Measurements from ENCODE around the gene ANXA3.
A peak's percentile ranks its signal among the peaks of the same experiment; 100 is the strongest.
"Not testable (repeated sequence)": the region's sequence is repeated elsewhere in the genome, so short reads cannot be mapped to it uniquely, and the experiment has no call there.

ANXA3 gene

DNA sequence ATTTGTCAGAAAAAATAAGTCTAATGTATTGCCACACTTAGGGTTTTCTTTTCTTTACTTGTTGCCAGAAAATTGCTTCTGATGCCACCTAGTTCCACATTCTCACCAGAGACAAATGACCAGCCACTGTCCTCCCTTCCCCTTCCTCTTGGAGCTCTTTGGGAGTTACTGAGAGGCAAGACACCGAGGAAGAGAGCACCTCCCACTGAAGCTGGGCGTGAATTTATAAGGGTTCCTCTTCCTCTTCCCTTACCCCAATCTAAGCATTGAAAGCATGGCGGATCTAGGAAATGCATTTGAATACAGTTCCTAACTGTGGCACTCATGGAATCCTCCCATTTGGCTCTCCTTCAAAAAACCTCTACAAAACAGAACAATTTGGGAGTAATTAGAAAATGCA, 30.0 kb downstream of the ANXA3 start:
- DNase-seq: no peak

DNA sequence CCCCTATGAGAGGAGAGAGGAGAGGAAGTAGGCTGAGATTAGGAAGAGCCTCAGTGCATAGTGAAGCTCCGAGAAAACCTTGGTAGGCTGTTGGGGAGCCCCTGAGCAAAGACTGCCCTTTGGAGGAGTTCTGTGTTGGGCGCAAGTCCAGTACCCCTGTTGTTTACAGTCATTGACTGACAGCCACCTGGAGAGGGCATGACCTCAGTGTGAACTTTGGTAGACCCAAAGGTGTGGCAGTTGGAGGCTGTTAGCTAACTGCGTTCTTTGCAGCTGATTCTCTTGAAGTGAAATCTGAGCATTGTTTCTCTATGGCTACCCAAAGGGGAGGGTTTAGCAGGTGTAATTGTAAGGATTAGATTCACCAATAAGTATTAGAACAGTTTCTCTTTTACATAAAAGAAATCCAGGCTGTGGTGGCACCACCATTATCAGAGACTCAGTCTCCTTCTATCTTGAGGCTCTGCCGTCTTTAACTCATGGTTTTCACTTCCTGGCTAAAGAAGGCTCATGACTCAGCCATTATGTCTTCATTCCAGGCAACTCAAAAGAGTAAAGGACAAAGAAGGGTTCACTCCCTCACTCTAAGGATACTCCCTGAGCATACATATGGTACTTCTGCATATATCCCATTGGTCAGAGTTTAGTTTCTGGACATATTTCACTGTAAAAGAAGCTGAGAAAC, 33.4 kb downstream of the ANXA3 start:
- no peak for DNase-seq

DNA sequence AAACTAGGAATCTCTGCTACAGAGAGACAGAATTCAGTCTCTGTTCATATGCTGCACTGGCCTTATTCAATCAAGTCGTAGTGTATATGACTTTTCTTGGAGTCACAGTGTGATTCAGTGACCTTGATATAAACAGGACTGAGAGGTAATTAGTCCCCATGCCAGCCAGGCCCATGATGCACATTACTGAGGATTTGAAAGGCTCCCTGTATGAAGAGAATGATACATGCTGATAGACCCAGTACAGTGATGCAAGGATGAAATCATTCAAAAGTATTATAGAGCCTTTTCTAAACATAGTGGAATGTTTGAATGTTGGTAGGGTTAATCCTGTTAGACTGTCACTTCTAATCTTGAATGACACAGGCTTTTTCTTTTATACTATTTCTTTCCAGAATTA, 34.1 kb downstream of the ANXA3 start:
- DNase-seq: no peak

GRCh38 chr4:78588894-78589545, 37.5 kb downstream of the ANXA3 start:
- no peak for DNase-seq

GRCh38 chr4:78591404-78591803, 39.8 kb downstream of the ANXA3 start:
- no peak for DNase-seq

DNA sequence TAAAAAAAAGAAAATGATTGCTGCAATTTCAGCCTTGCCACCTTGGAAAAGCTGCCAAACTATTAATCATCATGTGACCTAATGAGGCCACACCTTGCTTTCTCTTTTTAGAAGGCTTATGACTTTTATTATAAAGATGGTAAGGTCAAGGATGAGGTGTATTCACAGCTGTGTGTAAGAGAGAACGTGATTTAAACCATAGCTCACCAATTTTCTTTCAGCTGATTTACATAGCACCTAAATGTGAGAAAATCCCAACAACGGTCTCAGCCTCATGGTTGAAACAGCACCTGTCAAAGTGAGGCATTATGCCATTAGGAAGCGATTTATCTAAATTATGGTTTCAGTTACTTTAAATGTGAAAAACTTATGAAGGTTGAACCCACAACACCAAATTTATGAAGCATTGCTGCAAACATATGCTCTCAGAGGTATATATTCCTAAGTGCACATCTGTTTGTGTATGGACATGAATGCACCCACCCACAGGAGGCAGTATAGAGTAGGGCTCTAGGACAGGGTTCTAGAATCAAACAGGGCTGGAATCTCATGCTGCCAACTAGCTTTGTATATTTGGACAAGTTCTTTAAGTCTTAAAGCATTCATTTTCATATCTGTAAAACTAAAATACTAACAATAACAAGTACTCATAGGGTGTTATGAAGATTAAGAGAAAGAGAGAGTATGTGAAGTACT, 40.7 kb downstream of the ANXA3 start:
- peak; percentile 35 for DNase-seq

DNA sequence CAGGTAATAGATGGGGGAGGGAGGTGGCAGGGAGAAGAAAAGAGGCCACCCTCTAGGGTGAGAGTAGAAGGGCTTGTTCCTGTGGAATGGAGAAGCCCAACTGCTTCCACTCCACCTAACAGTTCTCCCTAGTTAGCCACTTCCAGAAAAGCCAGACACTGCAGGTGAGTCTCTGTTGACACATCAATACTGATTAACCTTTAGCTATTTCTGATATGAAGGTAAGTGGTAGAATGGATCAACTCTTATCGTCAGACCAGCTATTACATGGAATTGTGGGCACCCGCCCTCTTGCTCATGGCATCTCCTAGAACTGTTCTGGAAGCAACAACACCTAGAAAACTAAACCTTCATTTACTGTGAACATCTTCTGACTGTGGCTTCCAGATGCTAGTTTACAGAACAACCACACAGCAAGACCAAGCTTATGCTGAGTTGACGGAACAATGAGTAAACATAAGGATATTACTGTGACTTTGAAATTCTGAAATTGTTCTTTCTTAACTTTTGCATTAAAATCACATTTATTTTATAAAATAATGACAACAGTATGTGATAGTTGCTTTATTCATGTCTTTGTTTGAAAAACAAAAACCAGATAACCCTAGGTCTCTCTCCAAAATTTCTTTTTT, 44.7 kb downstream of the ANXA3 start:
- DNase-seq: no peak

DNA sequence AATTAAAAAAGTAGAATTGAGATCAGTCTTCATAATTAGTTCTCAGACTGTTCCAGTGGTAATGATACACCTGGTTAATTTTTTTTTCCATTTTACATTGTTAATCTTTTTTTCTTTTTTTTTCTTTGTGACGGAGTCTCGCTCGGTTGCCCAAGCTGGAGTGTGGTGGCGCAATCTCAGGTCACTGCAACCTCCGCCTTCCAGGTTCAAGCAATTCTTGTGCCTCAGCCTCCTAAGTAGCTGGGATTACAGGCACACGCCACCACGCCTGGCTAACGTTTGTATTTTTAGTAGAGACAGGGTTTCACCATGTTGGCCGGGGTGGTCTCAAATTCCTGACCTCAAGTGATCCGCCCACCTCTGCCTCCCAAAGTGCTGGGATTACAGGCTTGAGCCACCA, 46.9 kb downstream of the ANXA3 start:
- not testable (repeated sequence) for DNase-seq

- no peak for DNase-seq
Observed at GRCh38 chr4:78599147-78599546, 47.6 kb downstream of the ANXA3 start.

DNA sequence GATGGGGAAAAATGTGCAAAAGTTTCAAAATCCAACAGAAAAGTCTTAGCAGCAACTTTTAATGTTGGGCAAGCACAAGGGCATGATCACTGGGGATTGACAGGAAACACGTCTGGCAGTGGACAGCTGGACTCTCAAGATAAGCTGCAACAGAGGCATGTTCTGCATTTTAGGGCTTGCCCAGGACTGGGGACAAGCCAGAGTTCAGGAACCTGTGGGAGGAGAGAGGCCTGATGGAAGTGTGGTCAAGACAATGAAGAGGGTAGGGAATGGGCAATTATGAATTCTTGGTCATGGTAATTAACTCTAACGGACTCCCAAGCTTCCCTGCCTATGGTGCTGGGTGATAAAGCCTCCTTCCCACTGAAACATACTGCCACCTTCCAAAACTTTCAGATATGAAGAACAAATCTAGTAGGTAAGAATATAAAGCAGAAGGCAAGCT, 48.4 kb downstream of the ANXA3 start:
- DNase-seq: no peak

DNA sequence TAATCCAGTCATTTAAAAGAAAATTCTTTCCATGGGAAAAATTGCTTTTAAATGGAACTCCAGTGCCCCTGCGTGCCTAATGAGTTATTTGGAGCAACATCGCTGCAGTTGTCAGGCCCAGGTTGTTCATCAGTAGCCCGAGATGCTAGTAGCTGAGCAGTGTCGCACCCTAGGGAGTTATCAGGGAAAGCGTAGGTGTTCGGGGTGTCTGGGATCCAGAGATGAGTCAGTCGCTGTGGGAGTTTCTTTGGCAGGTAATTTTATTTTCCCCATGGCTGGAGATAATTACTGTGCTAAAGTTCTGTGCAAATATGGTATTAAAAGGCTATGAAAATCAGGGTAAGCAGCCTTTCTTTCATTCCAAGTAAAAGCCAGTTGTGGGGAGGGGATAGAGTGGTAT, 49.4 kb downstream of the ANXA3 start:
- no peak for DNase-seq

GRCh38 chr4:78602334-78602733, 50.8 kb downstream of the ANXA3 start:
- no peak for DNase-seq

DNA sequence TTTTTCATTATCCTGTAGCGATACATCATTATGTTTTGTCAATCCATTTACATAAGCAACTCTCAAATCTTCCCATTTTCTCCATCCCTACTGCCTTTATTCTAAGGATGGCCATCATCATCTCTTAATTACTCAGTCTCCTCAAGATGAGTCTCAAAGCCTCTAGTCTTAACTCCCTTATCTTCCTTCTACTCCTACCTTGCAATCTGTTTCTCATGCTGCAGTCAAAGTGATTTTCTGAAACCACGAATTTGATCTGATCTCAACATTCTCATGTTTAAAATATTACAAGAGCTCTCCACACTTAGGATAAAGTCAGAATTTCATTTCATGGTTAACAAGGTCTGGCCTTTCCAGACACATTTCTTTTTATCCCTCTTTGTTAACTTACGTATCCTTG, 51.8 kb downstream of the ANXA3 start:
- no peak for DNase-seq

- DNase-seq: no peak
Observed at GRCh38 chr4:78604988-78605387, 53.4 kb downstream of the ANXA3 start.

GRCh38 chr4:78606035-78606434, 54.5 kb downstream of the ANXA3 start:
- no peak for DNase-seq

GRCh38 chr4:78606530-78607095, 55.0 kb downstream of the ANXA3 start:
- DNase-seq: no peak

GRCh38 chr4:78608684-78609083, 57.1 kb downstream of the ANXA3 start:
- DNase-seq: no peak

DNA sequence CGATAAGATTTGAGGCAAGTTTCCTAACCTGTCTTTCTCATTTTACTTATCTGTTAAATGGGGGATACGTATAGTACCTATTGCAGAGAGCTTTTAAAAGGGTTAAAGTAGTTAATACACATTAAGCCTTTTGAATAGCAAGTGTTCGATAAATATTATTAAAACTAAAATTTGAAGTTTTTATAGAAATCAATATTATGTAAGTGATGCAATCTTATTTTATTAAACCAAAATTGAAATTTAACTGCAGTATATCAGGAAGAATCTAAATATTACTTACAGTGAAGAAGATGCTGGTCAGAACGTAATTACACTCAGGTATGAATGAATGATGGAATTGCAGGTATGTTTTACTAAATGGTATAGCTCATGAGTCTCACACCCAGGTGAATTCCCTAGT, 58.0 kb downstream of the ANXA3 start:
- no peak for DNase-seq

DNA sequence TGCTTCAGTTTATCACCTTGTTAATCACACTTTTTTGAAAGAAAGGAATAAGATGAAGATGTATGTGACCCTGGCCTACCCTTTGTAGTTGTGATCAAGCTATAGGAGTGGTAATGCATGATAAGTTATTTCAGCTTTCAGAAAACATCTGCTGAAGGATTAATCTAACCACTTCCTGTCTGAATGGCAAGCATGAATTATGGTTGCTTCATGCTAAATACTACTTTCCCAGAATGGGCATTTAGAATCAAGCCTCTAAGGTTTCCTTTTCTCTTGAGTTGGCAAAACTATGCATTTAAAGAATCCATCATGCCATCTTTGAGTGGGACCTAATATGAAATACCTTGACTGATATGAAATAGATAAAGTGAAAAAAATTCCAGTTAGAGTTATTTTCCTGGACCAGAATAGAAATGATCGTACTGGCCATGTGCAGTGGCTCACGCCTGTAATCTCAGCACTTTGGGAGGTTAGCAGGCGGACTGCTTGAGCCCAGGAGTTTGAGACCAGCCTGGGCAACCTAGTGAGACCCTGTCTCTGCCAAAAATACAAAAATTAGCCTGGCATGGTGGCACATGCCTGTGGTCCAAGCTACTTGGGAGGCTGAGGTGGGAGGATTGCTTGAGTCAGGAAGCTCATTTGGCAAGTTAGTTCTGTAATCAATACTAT, 59.1 kb downstream of the ANXA3 start:
- DNase-seq: no peak

GRCh38 chr4:78611215-78611558, 59.6 kb downstream of the ANXA3 start:
- DNase-seq: no peak

DNA sequence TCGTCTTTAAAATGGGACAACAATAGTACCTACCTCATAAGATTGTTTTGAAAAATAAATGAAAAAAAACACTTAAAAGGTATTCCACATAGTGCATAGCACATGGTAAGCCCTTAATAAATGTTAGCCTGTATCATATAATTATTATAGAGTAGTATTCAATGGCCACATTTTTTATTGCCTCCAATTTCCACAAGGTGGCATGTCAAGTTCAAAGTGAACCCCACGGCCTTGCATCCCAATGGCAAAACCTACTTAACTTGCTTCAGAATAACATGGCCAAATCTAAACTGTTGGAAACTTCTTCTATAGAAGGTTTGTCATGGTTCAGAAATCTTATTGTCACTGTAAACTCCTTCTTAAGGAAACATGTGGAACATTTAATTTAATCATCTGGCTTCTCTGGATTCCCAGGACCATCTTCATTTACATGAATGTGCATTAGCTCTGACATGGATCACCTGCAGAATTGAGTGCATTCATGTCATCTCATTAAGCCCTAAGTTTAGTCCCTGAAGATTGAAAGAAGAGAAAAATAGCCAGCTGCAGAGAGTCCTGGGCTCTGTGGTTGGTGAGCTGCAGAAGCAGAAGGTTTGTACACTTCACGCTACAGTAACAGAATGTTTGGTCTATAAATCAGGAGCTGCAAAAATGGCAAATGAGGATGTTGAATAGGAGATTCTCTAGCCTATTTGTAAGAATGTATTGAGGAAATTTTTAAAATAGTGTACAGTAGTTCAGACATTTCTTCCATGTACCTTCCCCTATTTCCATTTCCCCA, 61.0 kb downstream of the ANXA3 start:
- no peak for DNase-seq

All from stimulated activated CD8-positive, alpha-beta memory T cell treated with anti-CD3 and anti-CD28 coated beads, Interleukin-4, amount 100 ng/mL, for 48 hours (primary cell).